SK-N-SH treated with all-trans-retinoic acid at 6 μM for 48 hours (cell line): Measurements from ENCODE around the gene TBX1.
"Not testable (repeated sequence)": the region's sequence is repeated elsewhere in the genome, so short reads cannot be mapped to it uniquely, and the experiment has no call there.

ENCODE experiments used
- ATAC-seq: fragments of 200-7000 bp; cut with Tn5 transposase; 3 replicates; pipeline ENCODE4 v1.9.1; 2020; ENCODE audit warnings: mild to moderate bottlenecking, moderate library complexity
- CREB5 ChIP-seq: fragments of 250-450 bp; sonication (Bioruptor Pico); IDR thresholded peaks from 2 replicates; pipeline ENCODE4 v1.5.1; 2020; ENCODE audit warnings: low read depth, mild to moderate bottlenecking, moderate library complexity
- CSDC2 ChIP-seq: fragments of 250-450 bp; sonication (Bioruptor Pico); IDR thresholded peaks from 2 replicates; pipeline ENCODE4 v1.5.0; 2020; ENCODE audit warnings: mild to moderate bottlenecking, moderate library complexity
- ESRRG ChIP-seq: fragments of 250-450 bp; sonication (Bioruptor Pico); IDR thresholded peaks from 2 replicates; pipeline ENCODE4 v1.6.1; 2021; ENCODE audit warnings: mild to moderate bottlenecking
- GLIS3 ChIP-seq: fragments of 250-450 bp; sonication (Bioruptor Pico); IDR thresholded peaks from 2 replicates; pipeline ENCODE4 v1.5.0; 2020; ENCODE audit warnings: mild to moderate bottlenecking, moderate library complexity
- OSR1 ChIP-seq: fragments of 250-450 bp; sonication (Bioruptor Pico); IDR thresholded peaks from 2 replicates; pipeline ENCODE4 v1.8.0; 2022; ENCODE audit warnings: moderate library complexity, mild to moderate bottlenecking, inconsistent platforms
- PATZ1 ChIP-seq: fragments of 250-450 bp; sonication (Bioruptor Pico); IDR thresholded peaks from 2 replicates; pipeline ENCODE4 v1.8.0; 2020; ENCODE audit warnings: mild to moderate bottlenecking, moderate library complexity, borderline replicate concordance
- PPARA ChIP-seq: fragments of 250-450 bp; sonication (Bioruptor Pico); IDR thresholded peaks from 2 replicates; pipeline ENCODE4 v1.5.0; 2020; ENCODE audit warnings: mild to moderate bottlenecking, borderline replicate concordance
- RARB ChIP-seq: fragments of 250-450 bp; sonication (Bioruptor Pico); IDR thresholded peaks from 2 replicates; pipeline ENCODE4 v1.8.0; 2021; ENCODE audit warnings: mild to moderate bottlenecking, moderate library complexity
- SNAI2 ChIP-seq: fragments of 250-450 bp; sonication (Bioruptor Pico); IDR thresholded peaks from 2 replicates; pipeline ENCODE4 v1.5.0; 2020; ENCODE audit warnings: mild to moderate bottlenecking, moderate library complexity
- TCF4 ChIP-seq: fragments of 250-450 bp; sonication (Bioruptor Pico); IDR thresholded peaks from 2 replicates; pipeline ENCODE4 v1.8.0; 2021; ENCODE audit warnings: mild to moderate bottlenecking, moderate library complexity, borderline replicate concordance
- TOX ChIP-seq: fragments of 250-450 bp; sonication (Bioruptor Pico); IDR thresholded peaks from 2 replicates; pipeline ENCODE4 v1.8.0; 2021; ENCODE audit warnings: mild to moderate bottlenecking, moderate library complexity, borderline replicate concordance
- TSHZ2 ChIP-seq: fragments of 250-450 bp; sonication (Bioruptor Pico); IDR thresholded peaks from 2 replicates; pipeline ENCODE4 v1.5.0; 2020; ENCODE audit warnings: mild to moderate bottlenecking, moderate library complexity
- ZC3H10 ChIP-seq: fragments of 250-450 bp; sonication (Bioruptor Pico); IDR thresholded peaks from 2 replicates; pipeline ENCODE4 v1.5.1; 2021; ENCODE audit warnings: mild to moderate bottlenecking, moderate library complexity
- ZFP3 ChIP-seq: fragments of 250-450 bp; sonication (Bioruptor Pico); IDR thresholded peaks from 2 replicates; pipeline ENCODE4 v1.5.0; 2020; ENCODE audit warnings: mild to moderate bottlenecking, moderate library complexity
- ZFP30 ChIP-seq: fragments of 450-650 bp; formaldehyde crosslinking; IDR thresholded peaks from 2 replicates; pipeline ENCODE4 v1.5.0; 2022; ENCODE audit warnings: mild to moderate bottlenecking, moderate library complexity
- ZNF565 ChIP-seq: fragments of 450-650 bp; formaldehyde crosslinking; conservative IDR thresholded peaks from 2 replicates; pipeline ENCODE4 v1.5.0; 2020; ENCODE audit warnings: low read depth, mild to moderate bottlenecking, moderate library complexity
- ZNF8 ChIP-seq: fragments of 450-650 bp; formaldehyde crosslinking; IDR thresholded peaks from 2 replicates; pipeline ENCODE4 v1.5.0; 2020; ENCODE audit warnings: mild to moderate bottlenecking, moderate library complexity

Gene TBX1

GRCh38 chr22:19776433-19777031, 16.0 kb downstream of the TBX1 start (continued):
- TF ChIP-seq CREB5: no peak
- TF ChIP-seq ZC3H10 (CRISPR knock-in tag): no peak
- TF ChIP-seq ZFP30 (CRISPR knock-in tag): no peak
- TF ChIP-seq, all 23 proteins: peak for 0

GRCh38 chr22:19777192-19777591, 16.6 kb downstream of the TBX1 start:
- not testable (repeated sequence) for ATAC-seq

GRCh38 chr22:19779011-19779421, 18.4 kb downstream of the TBX1 start:
- no peak for ATAC-seq
- TF ChIP-seq RARB (CRISPR knock-in tag): no peak
- no peak for TF ChIP-seq OSR1 (CRISPR knock-in tag)
- TF ChIP-seq ZC3H10 (CRISPR knock-in tag): no peak
- no peak for TF ChIP-seq ZNF8
- TF ChIP-seq CREB5: no peak
- no peak for TF ChIP-seq ESRRG (CRISPR knock-in tag)
- no peak for TF ChIP-seq ZNF565 (CRISPR knock-in tag)
- TF ChIP-seq CSDC2 (CRISPR knock-in tag): no peak
- TF ChIP-seq PATZ1 (CRISPR knock-in tag): no peak
- no peak for TF ChIP-seq ZFP30 (CRISPR knock-in tag)
- no peak for TF ChIP-seq GLIS3 (CRISPR knock-in tag)
- no peak for TF ChIP-seq SNAI2 (CRISPR knock-in tag)
- TF ChIP-seq TCF4 (CRISPR knock-in tag): no peak
- TF ChIP-seq PPARA (CRISPR knock-in tag): no peak

GRCh38 chr22:19779685-19780268, 19.2 kb downstream of the TBX1 start:
- ATAC-seq: no peak

More at GRCh38 chr22:19779685-19780268, 19.2 kb downstream of the TBX1 start:
- no peak for TF ChIP-seq ZC3H10 (CRISPR knock-in tag)
- no peak for TF ChIP-seq GLIS3 (CRISPR knock-in tag)
- no peak for TF ChIP-seq PPARA (CRISPR knock-in tag)
- no peak for TF ChIP-seq SNAI2 (CRISPR knock-in tag)
- TF ChIP-seq TOX (CRISPR knock-in tag): no peak
- TF ChIP-seq TSHZ2 (CRISPR knock-in tag): no peak
- TF ChIP-seq ZFP3 (CRISPR knock-in tag): no peak
- TF ChIP-seq, all 23 proteins: peak for 0
